ENCODE data around the gene PTPRG.

GRCh38 chr3:62171789-62172188, 610.4 kb downstream of the PTPRG start:
- no peak for TF ChIP-seq CTCF (IDR thresholded peaks at IDR 0.05; ENCODE audit: insufficient read depth, low read depth, low read length)
- TF ChIP-seq EZH2 (IDR thresholded peaks at IDR 0.05; ENCODE audit: insufficient read depth, low read length) = no peak
